Uterus (tissue), 2 donors: Measurements from ENCODE around the gene ASPSCR1.
A peak's percentile ranks its signal among the peaks of the same experiment; 100 is the strongest.

Experiments
- CTCF ChIP-seq, 4 experiments: fragments of 200-600 bp in 2 of 4; fragments of 450-650 bp in 2 of 4; sonication (generic) in 2 of 4; IDR thresholded peaks; one replicate each; pipeline ENCODE4 v1.5.1; 2016 to 2019; ENCODE audit warnings: antibody characterized with exemption in 4 of 4, mild to moderate bottlenecking in 2 of 4, moderate library complexity in 1 of 4
- POLR2A ChIP-seq, 2 donors: fragments of 450-650 bp; IDR thresholded peaks; one replicate each; pipeline ENCODE4 v1.6.1; 2016; ENCODE audit warnings: antibody characterized with exemption in 2 of 2, mild to moderate bottlenecking in 1 of 2, moderate library complexity in 1 of 2

DNA sequence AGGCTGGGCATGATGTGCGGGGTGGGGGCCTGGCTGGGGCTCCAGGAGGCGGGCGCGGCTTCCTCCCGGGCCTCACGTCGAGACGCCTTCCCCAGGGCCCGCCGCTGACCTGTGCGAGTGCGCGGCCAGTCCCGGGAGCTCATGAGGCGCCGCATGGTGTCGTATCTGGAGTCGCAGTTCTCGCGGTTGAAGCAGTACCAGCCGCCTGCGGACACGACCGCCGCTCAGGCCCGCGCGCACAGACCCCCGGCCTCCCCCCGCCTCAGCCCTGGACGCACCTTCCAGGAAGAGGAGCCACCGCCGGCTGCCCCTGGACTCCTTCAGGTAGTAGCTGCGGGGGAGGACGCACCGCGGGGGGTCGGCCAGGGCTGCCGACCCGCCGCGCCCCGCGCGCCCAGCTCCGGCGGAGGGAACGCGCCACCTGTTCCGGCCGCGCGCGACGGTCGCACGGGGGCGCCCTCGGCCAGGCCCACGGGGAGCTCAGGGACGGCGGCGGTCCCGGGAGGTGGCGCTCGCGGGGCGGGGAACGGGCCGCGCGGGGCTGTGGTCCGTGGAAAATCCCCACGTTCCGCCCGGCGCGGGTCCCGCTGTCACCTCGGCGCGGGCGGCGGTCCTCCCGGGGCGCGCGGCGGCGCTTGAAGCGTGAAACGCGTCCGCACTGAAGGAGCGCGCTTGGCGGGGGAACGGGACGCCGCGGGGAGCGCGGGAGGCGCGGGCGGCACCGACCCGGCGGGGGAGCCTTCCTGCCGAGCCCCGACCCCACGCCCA lies 17.9 kb upstream of the ASPSCR1 start:
- peak; percentile 40 to 99 (median 96) for TF ChIP-seq CTCF (IDR thresholded peaks at IDR 0.05)
- TF ChIP-seq POLR2A (IDR thresholded peaks at IDR 0.05), result peak in 1 of 2 donors; percentile 36
